SK-N-MC (cell line): ENCODE measurements around the gene MIB1.

Experiments
- EZH2 ChIP-seq: fragments of 200-600 bp; sonication (generic); IDR thresholded peaks from one replicate; pipeline ENCODE4 v1.6.1; 2017; ENCODE audit warnings: antibody characterized with exemption
- FOXP2 ChIP-seq: optimal IDR thresholded peaks from 2 replicates; pipeline ENCODE3; 2011; ENCODE audit warnings: mild to moderate bottlenecking, moderate library complexity; ENCODE audit not compliant: insufficient read depth; ENCODE audit errors: extremely low read length, control extremely low read depth
- POLR2AphosphoS5 ChIP-seq: IDR thresholded peaks from 2 replicates; pipeline ENCODE4 v1.6.1; 2012; ENCODE audit warnings: mild to moderate bottlenecking, low read depth, low read length, borderline replicate concordance

GRCh38 chr18:21820033-21820810, 79.6 kb downstream of the MIB1 start:
- TF ChIP-seq POLR2AphosphoS5 (no peak), EZH2 (no peak), FOXP2 (no peak)
